Left ventricle myocardium inferior (tissue), 1 donor: ENCODE data around the gene THOC5. TPM values are rescaled to one million over a fixed set of nuclear protein-coding genes. Genes with fewer than 3 reads are reported as not detected.

ENCODE experiments used
- DNase-seq: peaks from one replicate; pipeline ENCODE4 v3.0.0-alpha.2; 2020
- H3K27ac ChIP-seq: fragments of 200-600 bp; replicated peaks from 2 replicates; pipeline ENCODE4 v1.8.0; 2021
- H3K27me3 ChIP-seq: fragments of 200-600 bp; 2 replicates; pipeline ENCODE4 v1.8.0; 2021; ENCODE audit warnings: low read depth
- H3K36me3 ChIP-seq: fragments of 200-600 bp; 2 replicates; pipeline ENCODE4 v1.8.0; 2021
- H3K4me1 ChIP-seq: fragments of 200-600 bp; 2 replicates; pipeline ENCODE4 v1.8.0; 2021
- H3K4me3 ChIP-seq: fragments of 200-600 bp; 2 replicates; pipeline ENCODE4 v1.8.0; 2021; ENCODE audit warnings: mild to moderate bottlenecking, moderate library complexity
- H3K9me3 ChIP-seq: fragments of 200-600 bp; replicated peaks from 2 replicates; pipeline ENCODE4 v1.8.0; 2021
- CTCF ChIP-seq: fragments of 200-600 bp; IDR thresholded peaks from 2 replicates; pipeline ENCODE4 v1.8.0; 2021; ENCODE audit warnings: antibody characterized with exemption, mild to moderate bottlenecking, borderline replicate concordance
- intact Hi-C: fragments of 100-400 bp; cut with micrococcal nuclease; formaldehyde crosslinking; loops from one replicate; pipeline ENCODE4 v1.11.0; 2022
- total RNA-seq: library from RNA; stranded (reverse); fragmentation: NEBNext Ultra II Directional; extraction: Animal tissue kit (Norgen Biotek cat#: 25700); gene quantifications from one replicate; pipeline ENCODE4 v1.2.1, GENCODE V29; 2021
- donor health status: DM: no; HTN: yes; CAD: no; lungs with severe emphysema.

The THOC5 gene
- total RNA-seq, 1 donor from 2014 or later = 39.3 TPM

DNA sequence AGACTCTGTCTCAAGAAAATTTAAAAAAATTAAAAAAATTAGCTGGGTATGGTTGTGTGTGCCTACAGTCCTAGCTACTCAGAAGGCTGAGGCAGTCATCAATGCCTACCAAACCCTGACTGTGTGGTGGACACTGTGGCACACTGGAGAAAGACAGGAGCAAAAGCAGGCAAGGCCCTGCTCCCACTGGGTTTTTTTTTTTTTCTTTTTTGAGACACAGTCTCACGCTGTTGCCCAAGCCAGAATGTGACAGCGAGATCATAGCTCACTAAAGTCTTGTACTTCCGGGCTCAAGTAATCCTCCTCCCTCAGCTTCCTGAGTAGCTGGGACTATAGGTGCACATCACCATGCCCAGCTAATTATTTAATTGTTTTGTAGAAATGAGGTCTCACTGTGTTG lies 68.9 kb downstream of the THOC5 start:
- peaks cover 18% of the 10 kb centered on the region for H3K4me1 ChIP-seq
- no peak overlapping the region for H3K27ac ChIP-seq
- H3K36me3 ChIP-seq = no peaks in the 10 kb centered on the region
- no peak for DNase-seq
- H3K9me3 ChIP-seq = no peaks in the 10 kb centered on the region
- intact Hi-C loops = no loop called here
- no peak for TF ChIP-seq CTCF
- H3K27me3 ChIP-seq = peaks cover 39% of the 10 kb centered on the region
- H3K4me3 ChIP-seq = no peak overlapping the region

DNA sequence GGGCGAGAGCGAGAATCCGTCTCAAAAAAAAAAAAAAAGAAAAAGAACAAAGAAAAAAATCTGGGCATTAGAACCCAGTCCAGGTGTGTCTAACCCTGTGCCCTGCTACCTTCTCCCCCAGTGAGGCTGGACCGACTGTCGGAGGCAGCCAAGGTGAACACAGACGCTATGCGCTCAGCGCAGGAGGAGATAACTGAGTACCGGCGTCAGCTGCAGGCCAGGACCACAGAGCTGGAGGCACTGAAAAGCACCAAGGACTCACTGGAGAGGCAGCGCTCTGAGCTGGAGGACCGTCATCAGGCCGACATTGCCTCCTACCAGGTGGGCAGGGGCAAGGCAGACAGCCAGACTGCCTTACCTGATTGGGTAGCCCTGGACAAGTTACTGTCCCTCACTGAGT lies 70.3 kb downstream of the THOC5 start:
- Histone ChIP-seq H3K4me3 (no peak overlapping the region), H3K36me3 (no peaks in the 10 kb centered on the region), H3K27ac (no peak overlapping the region), H3K9me3 (no peaks in the 10 kb centered on the region), H3K27me3 (peaks cover 53% of the 10 kb centered on the region), H3K4me1 (peaks cover 19% of the 10 kb centered on the region)
- no peak for TF ChIP-seq CTCF
- intact Hi-C loops = no loop called here
- no peak for DNase-seq

- intact Hi-C loops = no loop called here
- Histone ChIP-seq H3K27me3 (peaks cover 58% of the 10 kb centered on the region), H3K36me3 (no peaks in the 10 kb centered on the region), H3K27ac (no peak overlapping the region), H3K4me3 (no peak overlapping the region), H3K9me3 (no peaks in the 10 kb centered on the region), H3K4me1 (peaks cover 19% of the 10 kb centered on the region)
- DNase-seq = no peak
- TF ChIP-seq CTCF = no peak
Observed at GRCh38 chr22:29482726-29483125, 70.8 kb downstream of the THOC5 start.

- Histone ChIP-seq H3K36me3 (no peaks in the 10 kb centered on the region), H3K9me3 (no peaks in the 10 kb centered on the region), H3K27ac (no peak overlapping the region), H3K4me1 (peaks cover 19% of the 10 kb centered on the region), H3K4me3 (no peak overlapping the region), H3K27me3 (peaks cover 63% of the 10 kb centered on the region)
- intact Hi-C loops = no loop called here
- TF ChIP-seq CTCF = no peak
- DNase-seq = no peak
Observed at GRCh38 chr22:29482253-29482652, 71.3 kb downstream of the THOC5 start.

- H3K36me3 ChIP-seq = no peaks in the 10 kb centered on the region
- peak overlapping the region; percentile 48 for H3K4me3 ChIP-seq
- TF ChIP-seq CTCF = no peak
- H3K9me3 ChIP-seq = no peaks in the 10 kb centered on the region
- no peak overlapping the region for H3K27ac ChIP-seq
- no peak for DNase-seq
- H3K27me3 ChIP-seq = peaks cover 71% of the 10 kb centered on the region
- H3K4me1 ChIP-seq = peaks cover 19% of the 10 kb centered on the region
- intact Hi-C loops = no loop called here
Observed at GRCh38 chr22:29481265-29482000, 72.1 kb downstream of the THOC5 start.
